ENCODE measurements around the gene SBNO2. TPM values are rescaled to one million over a fixed set of nuclear protein-coding genes. Genes with fewer than 3 reads are reported as not detected.

The SBNO2 gene
- total and polyA plus RNA-seq, 9 of the 15 experiments (the other 6 are each of a cell fraction or from before 2014, with no cell fraction given) = 0.01 to 46.2 (median 6.7) TPM

DNA sequence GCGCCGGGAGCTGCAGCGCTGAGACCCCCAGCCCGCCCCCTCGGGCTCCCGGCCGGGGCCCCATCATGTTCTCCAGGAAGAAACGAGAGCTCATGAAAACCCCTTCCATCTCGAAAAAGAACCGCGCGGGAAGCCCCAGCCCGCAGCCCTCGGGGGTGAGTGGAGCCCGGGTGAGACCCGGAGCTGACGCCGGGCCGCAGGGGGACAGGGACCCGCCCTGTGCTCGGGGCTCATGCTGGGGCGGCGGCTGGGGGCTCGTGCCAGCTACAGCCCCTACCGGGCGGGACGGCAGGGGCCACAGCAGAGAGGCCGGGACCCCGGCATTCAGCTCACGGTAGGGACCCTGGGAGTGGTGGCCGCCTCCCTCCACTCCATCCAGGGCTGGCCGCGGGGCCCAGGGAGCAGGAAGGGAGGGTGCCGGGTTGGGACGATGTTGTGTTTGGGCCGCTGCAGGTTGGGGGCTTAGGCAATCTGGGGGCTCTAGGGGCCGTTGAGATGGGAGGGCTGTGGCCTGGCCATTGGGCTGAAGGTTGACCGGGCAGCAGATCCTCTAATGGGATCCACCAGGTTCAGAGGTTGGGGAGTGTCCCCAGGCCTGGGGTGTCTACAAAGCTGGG, 106.6 kb downstream of the SBNO2 start (continued):
- TF ChIP-seq, protein P1, sequence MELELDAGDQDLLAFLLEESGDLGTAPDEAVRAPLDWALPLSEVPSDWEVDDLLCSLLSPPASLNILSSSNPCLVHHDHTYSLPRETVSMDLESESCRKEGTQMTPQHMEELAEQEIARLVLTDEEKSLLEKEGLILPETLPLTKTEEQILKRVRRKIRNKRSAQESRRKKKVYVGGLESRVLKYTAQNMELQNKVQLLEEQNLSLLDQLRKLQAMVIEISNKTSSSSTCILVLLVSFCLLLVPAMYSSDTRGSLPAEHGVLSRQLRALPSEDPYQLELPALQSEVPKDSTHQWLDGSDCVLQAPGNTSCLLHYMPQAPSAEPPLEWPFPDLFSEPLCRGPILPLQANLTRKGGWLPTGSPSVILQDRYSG (tag; conservative IDR thresholded peaks at IDR 0.05; ENCODE audit: low read depth) = no peak
- TF ChIP-seq DPF2 (IDR thresholded peaks at IDR 0.05) (no peak), PTTG1 (tag; IDR thresholded peaks at IDR 0.05; ENCODE audit: low read depth) (no peak), HIVEP1 (CRISPR knock-in tag; IDR thresholded peaks at IDR 0.05) (no peak), PHF21A (IDR thresholded peaks at IDR 0.05; ENCODE audit: borderline replicate concordance, low read depth) (no peak), ZBTB7A (IDR thresholded peaks at IDR 0.05; ENCODE audit: borderline replicate concordance, control insufficient read depth, low read depth, low read length) (peak; percentile 12), GABPA (tag; conservative IDR thresholded peaks at IDR 0.05; ENCODE audit: low read depth) (no peak), ZNF655 (CRISPR knock-in tag; IDR thresholded peaks at IDR 0.05) (no peak), ZBTB9 (CRISPR knock-in tag; IDR thresholded peaks at IDR 0.05) (no peak), TFAM (CRISPR knock-in tag; conservative IDR thresholded peaks at IDR 0.05) (no peak)
- TF ChIP-seq, protein P2, sequence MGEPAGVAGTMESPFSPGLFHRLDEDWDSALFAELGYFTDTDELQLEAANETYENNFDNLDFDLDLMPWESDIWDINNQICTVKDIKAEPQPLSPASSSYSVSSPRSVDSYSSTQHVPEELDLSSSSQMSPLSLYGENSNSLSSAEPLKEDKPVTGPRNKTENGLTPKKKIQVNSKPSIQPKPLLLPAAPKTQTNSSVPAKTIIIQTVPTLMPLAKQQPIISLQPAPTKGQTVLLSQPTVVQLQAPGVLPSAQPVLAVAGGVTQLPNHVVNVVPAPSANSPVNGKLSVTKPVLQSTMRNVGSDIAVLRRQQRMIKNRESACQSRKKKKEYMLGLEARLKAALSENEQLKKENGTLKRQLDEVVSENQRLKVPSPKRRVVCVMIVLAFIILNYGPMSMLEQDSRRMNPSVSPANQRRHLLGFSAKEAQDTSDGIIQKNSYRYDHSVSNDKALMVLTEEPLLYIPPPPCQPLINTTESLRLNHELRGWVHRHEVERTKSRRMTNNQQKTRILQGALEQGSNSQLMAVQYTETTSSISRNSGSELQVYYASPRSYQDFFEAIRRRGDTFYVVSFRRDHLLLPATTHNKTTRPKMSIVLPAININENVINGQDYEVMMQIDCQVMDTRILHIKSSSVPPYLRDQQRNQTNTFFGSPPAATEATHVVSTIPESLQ (CRISPR knock-in tag; IDR thresholded peaks at IDR 0.05) = no peak
- TF ChIP-seq, protein P3, sequence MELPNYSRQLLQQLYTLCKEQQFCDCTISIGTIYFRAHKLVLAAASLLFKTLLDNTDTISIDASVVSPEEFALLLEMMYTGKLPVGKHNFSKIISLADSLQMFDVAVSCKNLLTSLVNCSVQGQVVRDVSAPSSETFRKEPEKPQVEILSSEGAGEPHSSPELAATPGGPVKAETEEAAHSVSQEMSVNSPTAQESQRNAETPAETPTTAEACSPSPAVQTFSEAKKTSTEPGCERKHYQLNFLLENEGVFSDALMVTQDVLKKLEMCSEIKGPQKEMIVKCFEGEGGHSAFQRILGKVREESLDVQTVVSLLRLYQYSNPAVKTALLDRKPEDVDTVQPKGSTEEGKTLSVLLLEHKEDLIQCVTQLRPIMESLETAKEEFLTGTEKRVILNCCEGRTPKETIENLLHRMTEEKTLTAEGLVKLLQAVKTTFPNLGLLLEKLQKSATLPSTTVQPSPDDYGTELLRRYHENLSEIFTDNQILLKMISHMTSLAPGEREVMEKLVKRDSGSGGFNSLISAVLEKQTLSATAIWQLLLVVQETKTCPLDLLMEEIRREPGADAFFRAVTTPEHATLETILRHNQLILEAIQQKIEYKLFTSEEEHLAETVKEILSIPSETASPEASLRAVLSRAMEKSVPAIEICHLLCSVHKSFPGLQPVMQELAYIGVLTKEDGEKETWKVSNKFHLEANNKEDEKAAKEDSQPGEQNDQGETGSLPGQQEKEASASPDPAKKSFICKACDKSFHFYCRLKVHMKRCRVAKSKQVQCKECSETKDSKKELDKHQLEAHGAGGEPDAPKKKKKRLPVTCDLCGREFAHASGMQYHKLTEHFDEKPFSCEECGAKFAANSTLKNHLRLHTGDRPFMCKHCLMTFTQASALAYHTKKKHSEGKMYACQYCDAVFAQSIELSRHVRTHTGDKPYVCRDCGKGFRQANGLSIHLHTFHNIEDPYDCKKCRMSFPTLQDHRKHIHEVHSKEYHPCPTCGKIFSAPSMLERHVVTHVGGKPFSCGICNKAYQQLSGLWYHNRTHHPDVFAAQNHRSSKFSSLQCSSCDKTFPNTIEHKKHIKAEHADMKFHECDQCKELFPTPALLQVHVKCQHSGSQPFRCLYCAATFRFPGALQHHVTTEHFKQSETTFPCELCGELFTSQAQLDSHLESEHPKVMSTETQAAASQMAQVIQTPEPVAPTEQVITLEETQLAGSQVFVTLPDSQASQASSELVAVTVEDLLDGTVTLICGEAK (IDR thresholded peaks at IDR 0.05) = no peak
- TF ChIP-seq, protein P3 (CRISPR knock-in tag; IDR thresholded peaks at IDR 0.05) = no peak
